Pancreas (tissue), 10 donors: ENCODE measurements around the gene KLK7. TPM values are rescaled to one million over a fixed set of nuclear protein-coding genes. Genes with fewer than 3 reads are reported as not detected.

Source experiments
- ATAC-seq, 4 donors: fragments of 200-7000 bp; cut with Tn5 transposase; one replicate each; pipeline versions ENCODE4 v1.8.0 to v1.9.1; 2020; ENCODE audit warnings: mild to moderate bottlenecking in 4 of 4, moderate library complexity in 4 of 4
- DNase-seq, 6 donors: peaks; one replicate each; pipeline ENCODE4 v3.0.0-alpha.2; 2020
- FAIRE-seq: peaks from 2 replicates; lab custom pipeline; 2012; peaks lifted over from hg19 to GRCh38; lab: Jason Lieb, UNC
- H3K27ac ChIP-seq, 4 donors: fragments of 200-600 bp; sonication (generic); 1 replicate in 3 of 4; 2 replicates in 1 of 4; pipeline versions ENCODE4 v1.5.0 to v1.8.0; 2020
- H3K27me3 ChIP-seq, 4 donors: fragments of 200-600 bp; one replicate each; pipeline ENCODE4 v1.8.0; 2021
- H3K36me3 ChIP-seq, 3 donors: fragments of 200-600 bp; sonication (generic) in 1 of 3; one replicate each; pipeline versions ENCODE4 v1.5.0 to v1.8.0; 2020 to 2021
- H3K4me1 ChIP-seq, 3 donors: fragments of 200-600 bp; one replicate each; pipeline ENCODE4 v1.8.0; 2021
- H3K4me3 ChIP-seq, 4 donors: fragments of 200-600 bp; sonication (generic) in 2 of 4; one replicate each; pipeline versions ENCODE4 v1.5.0 to v1.8.0; 2020 to 2021
- H3K9me3 ChIP-seq, 4 donors: fragments of 200-600 bp; one replicate each; pipeline ENCODE4 v1.8.0; 2021
- WGBS, 2 donors: extraction: QIAGEN DNeasy Blood & Tissue Kit; methylation state at CpG; one replicate each; pipeline ENCODE4 v1.1.7; 2013; 5-methylcytosine and 5-hydroxymethylcytosine counted together
- intact Hi-C, 3 donors: fragments of 100-400 bp; cut with DNase I; formaldehyde crosslinking; loops; one replicate each; pipeline versions ENCODE4 v1.11.1 to v1.14.2; 2022
- polyA plus RNA-seq, 2 donors: library from polyadenylated mRNA; stranded (reverse); fragments of 200-250 nt; gene quantifications; one replicate each; pipeline ENCODE4 v1.2.3, GENCODE V29; 2013
- total RNA-seq, 6 donors: library from RNA; stranded (reverse); fragmentation: NEBNext Ultra II Directional in 4 of 6; extraction: Animal tissue kit (Norgen Biotek cat#: 25700) in 4 of 6; gene quantifications; one replicate each; pipeline versions ENCODE4 v1.2.1 to v1.2.4, GENCODE V29; 2021 to 2023
- TF ChIP-seq, protein P1 (sequence below), 4 donors: fragments of 200-600 bp; sonication (generic) in 3 of 4; IDR thresholded peaks; one replicate each; pipeline versions ENCODE4 v1.5.0 to v1.8.0; 2021; ENCODE audit warnings: antibody characterized with exemption in 4 of 4
- donor health status: healthy with polysubstance abuse.
- donor health status: DM: no; HTN: no; CAD: no; lungs with moderate emphysema.
- donor health status: DM: no; HTN: no; CAD: no.
- donor health status: control.
- donor health status: control.
- donor health status: Bipolar disorder and iron deficiency.
- donor health status: DM: yes; HTN: yes; CAD: no.
- donor health status: DM: no; HTN: no; CAD: no.
- donor health status: DM: no; HTN: no; CAD: no.
- donor health status: DM: yes; HTN: yes; CAD: no.

KLK7 gene
- total and polyA plus RNA-seq, 8 donors = 0.46 TPM; not detected in 7

DNA sequence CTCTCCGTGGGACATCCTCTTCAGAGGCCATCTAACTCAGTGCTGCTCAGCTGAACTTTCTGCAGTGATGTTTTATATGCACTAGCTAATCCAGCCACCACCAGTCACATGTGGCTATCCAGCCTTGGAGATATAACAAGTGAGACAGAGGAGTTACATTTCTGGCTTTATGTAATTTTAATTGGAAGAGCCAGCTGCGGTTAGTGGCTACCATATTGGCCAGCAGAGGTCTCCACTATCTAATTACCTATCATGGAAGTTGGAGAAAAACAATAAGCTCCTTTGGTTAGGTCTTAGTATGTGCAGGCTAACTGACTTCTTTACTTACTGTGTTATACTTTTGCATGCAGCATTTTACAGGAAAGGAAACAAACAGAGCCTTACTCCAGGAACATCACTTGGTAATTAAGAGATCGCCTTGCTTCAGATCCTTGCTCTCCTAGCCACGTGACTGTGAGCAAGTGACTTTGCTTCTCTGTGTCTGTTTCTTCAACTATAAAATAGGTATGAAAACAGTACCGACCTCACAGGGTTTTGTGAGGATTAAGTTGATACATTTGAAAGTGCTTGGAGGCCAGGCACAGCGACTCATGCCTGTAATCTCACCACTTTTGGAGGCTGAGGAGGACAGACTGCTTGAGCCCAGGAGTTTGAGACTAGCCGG is 37.4 kb upstream of the KLK7 start:
- Histone ChIP-seq H3K27ac (no peak overlapping the region), H3K4me1 (peaks cover 0 to 12% (median 0%) of the 10 kb centered on the region in 3 donors), H3K9me3 (no peaks in the 10 kb centered on the region), H3K27me3 (no peaks in the 10 kb centered on the region), H3K4me3 (no peak overlapping the region), H3K36me3 (no peaks in the 10 kb centered on the region)
- ATAC-seq (peak; percentile 51 to 61 (median 56)), DNase-seq (peak in 2 of 6 donors; percentile 6 to 47), FAIRE-seq (no peak)
- TF ChIP-seq, protein P1, sequence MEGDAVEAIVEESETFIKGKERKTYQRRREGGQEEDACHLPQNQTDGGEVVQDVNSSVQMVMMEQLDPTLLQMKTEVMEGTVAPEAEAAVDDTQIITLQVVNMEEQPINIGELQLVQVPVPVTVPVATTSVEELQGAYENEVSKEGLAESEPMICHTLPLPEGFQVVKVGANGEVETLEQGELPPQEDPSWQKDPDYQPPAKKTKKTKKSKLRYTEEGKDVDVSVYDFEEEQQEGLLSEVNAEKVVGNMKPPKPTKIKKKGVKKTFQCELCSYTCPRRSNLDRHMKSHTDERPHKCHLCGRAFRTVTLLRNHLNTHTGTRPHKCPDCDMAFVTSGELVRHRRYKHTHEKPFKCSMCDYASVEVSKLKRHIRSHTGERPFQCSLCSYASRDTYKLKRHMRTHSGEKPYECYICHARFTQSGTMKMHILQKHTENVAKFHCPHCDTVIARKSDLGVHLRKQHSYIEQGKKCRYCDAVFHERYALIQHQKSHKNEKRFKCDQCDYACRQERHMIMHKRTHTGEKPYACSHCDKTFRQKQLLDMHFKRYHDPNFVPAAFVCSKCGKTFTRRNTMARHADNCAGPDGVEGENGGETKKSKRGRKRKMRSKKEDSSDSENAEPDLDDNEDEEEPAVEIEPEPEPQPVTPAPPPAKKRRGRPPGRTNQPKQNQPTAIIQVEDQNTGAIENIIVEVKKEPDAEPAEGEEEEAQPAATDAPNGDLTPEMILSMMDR (IDR thresholded peaks at IDR 0.05) = peak; percentile 30 to 57 (median 40)
- intact Hi-C loops = loop anchor here in 1 of 3 donors (5.0 kb wide), 1 partner anchor 71 kb away; no protein-coding TSS in a partner anchor
- 28 to 36% methylated on average over 7 of the region's 7 CpGs for WGBS, 2 donors

DNA sequence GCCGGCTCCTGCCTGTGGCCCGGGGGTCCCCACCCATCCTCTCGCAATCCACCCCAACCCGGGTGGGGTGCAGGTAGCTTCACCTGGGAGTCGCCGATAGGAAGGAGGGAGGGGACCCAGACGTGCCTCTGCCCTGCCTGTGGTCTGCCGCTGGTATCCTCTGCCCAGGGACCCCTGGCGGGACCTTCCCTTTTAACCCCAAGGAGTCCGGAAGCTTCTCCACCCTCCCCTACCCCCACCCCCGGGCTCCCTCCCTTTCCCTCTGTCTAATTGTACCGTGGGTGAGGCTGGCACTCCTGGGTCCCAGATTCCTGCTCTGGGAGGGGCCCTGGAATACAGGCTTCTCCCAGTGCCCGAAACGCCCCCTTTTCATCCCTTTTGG is 35.8 kb upstream of the KLK7 start, which contains the start of gene KLK10:
Gene KLK10 (minus strand): TSS at position 166 of the 382 bp plus-strand sequence. CDS start 579 bp downstream, outside the sequence.
- Histone ChIP-seq H3K27me3 (no peaks in the 10 kb centered on the region), H3K4me3 (peak within 1 kb of the TSS in 1 of 4 donors; percentile 32), H3K4me1 (peaks cover 0 to 7% (median 0%) of the 10 kb centered on the region in 3 donors), H3K9me3 (no peaks in the 10 kb centered on the region), H3K27ac (no peak within 1 kb of the TSS), H3K36me3 (no peaks in the 10 kb centered on the region)
- ATAC-seq (no peak), FAIRE-seq (no peak), DNase-seq (no peak)
- TF ChIP-seq, protein P1 (IDR thresholded peaks at IDR 0.05) = no peak
- intact Hi-C loops = no loop called here
- 36 to 48% methylated on average over 13 to 14 of the region's 14 CpGs for WGBS, 2 donors

DNA sequence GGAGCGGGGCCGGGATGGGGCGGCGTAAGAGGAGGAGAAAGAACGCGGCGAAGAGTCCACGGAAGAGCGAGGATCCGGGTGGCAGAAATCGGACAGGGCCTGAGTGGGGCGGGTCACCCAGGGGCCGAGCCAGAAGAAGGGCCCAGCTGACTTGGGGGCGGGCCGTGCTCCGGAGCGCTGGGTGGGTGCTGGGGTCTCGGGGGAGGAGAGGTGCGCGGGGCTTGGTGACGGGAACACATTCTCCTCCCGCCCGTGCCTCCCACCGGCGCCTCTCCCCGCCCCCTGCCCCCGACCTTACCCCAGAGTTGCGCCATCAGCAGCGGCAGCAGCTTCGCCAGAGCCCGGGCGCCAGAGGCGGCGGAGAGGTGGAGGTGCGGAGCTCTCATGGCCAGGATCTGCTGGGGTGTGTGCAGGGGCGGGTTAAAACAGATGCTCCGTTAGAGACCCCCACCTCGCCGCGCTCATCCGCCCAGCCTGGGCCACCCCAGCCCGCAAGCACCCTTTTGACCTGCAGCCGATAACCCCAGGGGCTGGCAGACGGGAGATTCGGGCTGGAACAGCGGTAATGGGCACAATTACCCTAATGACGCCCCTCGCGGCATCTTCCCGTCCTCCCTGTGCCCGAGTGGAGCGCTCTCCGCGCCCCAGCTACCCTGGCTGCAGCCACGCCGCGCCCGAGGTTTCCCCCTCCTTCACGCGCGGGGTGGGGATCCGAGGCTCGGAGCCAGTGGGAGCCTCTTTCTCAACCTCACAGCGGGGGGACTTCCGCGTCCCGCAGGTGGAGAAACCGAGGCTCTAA is 35.2 kb upstream of the KLK7 start:
- 17% methylated on average over 49 to 64 of the region's 68 CpGs for whole genome bisulfite sequencing, 2 donors
- Histone ChIP-seq H3K27ac (no peak overlapping the region), H3K4me1 (peaks cover 0 to 7% (median 0%) of the 10 kb centered on the region in 3 donors), H3K9me3 (no peaks in the 10 kb centered on the region), H3K4me3 (peak overlapping the region in 1 of 4 donors; percentile 32), H3K27me3 (no peaks in the 10 kb centered on the region), H3K36me3 (no peaks in the 10 kb centered on the region)
- peak in 2 of 4 donors; percentile 9 to 17 for ATAC-seq
- TF ChIP-seq, protein P1 (IDR thresholded peaks at IDR 0.05) = no peak
- peak in 2 of 6 donors; percentile 26 to 63 for DNase-seq
- intact Hi-C loops = no loop called here
- no peak for FAIRE-seq

DNA sequence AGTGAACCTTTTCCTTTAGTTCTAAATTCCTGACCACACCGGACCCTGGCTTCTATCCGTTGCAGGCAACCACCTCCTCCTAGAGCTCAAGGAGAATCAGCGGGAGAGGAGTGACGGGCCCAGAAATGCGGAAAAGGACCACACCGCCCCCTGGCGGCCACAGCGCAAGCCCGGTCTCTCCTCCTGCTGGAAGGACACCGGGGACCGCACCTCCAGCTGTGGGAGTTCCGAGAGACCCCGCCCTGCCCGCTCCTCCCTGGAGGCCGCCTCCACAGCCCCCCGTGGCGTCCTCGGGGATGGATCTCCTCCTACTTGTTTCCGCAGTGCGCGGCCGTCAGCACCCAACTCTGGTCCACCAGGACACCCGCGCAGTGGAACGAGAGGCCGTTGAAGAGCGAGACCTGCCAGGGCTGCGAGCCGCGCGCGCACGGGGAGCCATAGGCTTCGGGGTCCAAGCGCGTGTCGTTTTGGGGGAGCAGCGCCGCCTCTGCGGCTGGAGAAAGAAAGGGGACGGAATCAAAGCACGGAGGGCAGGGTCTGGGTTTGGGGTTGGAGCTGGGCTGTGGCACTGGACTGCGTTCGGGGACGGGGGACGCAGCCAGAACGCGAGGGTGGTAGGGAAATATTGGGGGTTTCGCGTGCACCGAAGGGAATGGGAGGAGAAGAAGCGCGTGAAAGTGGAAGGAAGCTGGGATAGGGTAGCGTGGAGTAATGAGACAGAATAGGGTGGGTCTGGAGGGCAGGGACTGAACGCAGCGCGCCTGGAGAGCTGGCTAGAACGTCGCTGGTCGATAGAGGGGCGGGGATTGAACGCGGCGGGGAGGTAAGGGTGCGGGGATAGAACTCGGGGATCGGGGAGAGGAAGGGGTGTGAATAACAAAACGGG is 33.3 kb upstream of the KLK7 start:
- intact Hi-C loops = no loop called here
- H3K4me3 ChIP-seq = peak overlapping the region in 2 of 4 donors; percentile 23 to 41

More for the DNA sequence above, 33.3 kb upstream of the KLK7 start:
- H3K9me3 ChIP-seq = no peaks in the 10 kb centered on the region
- DNase-seq (peak; percentile 44 to 91 (median 62)), FAIRE-seq (no peak), ATAC-seq (peak; percentile 57 to 86 (median 77))
- no peaks in the 10 kb centered on the region for H3K27me3 ChIP-seq
- no peak overlapping the region for H3K27ac ChIP-seq
- no peaks in the 10 kb centered on the region for H3K36me3 ChIP-seq
- WGBS, 2 donors = 0 to 1% methylated on average over 62 to 68 of the region's 68 CpGs
- TF ChIP-seq, protein P1 (IDR thresholded peaks at IDR 0.05) = peak in 3 of 4 donors; percentile 64 to 86 (median 67)
- peaks cover 0 to 7% (median 0%) of the 10 kb centered on the region in 3 donors for H3K4me1 ChIP-seq
